ENCODE data around the gene PCNA.

Gene PCNA

DNA sequence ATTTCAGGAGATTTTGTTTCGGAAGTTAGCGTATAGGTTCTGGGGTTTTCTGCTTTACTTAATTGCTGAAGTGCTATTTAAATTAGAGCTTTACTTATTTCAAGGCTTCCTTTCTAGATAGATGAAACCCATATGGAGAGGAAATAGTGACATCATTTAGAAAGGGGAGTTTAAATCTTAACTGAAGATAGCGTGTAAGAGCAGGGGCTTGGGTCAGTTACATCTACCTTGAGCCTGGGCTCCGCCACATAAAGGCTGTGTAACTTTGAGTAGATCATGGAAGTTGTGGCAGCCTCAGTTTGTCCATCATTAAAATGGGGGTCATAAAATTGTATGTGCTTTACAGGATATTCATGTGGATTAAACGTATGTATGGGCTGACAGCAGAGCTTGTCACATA is 11.7 kb upstream of the PCNA start:
- no peaks in the 10 kb centered on the region for H3K9me3 ChIP-seq (ENCODE audit: control insufficient read depth, low read length)
- H3K4me1 ChIP-seq (ENCODE audit: control insufficient read depth, insufficient read depth, low read depth, low read length) = peaks cover 10% of the 10 kb centered on the region
- H3K14ac ChIP-seq (ENCODE audit: low read length in 2 of 2) = no peak overlapping the region
- no peak overlapping the region for H2BK5ac ChIP-seq (ENCODE audit: low read depth, low read length, poor library complexity, severe bottlenecking)
- H3K4ac ChIP-seq (ENCODE audit: low read depth in 1 of 2, low read length in 2 of 2) = no peak overlapping the region
- no peak overlapping the region for H2BK12ac ChIP-seq (ENCODE audit: low read length in 2 of 2)
- H4K91ac ChIP-seq (ENCODE audit: low read length) = no peak overlapping the region
- WGBS = 93% methylated on average over 4 of the region's 5 CpGs
- no peak overlapping the region for H3K23ac ChIP-seq (ENCODE audit: low read length in 2 of 2)
- no peak overlapping the region for H4K8ac ChIP-seq (ENCODE audit: low read length)
- no peak overlapping the region for H2AFZ ChIP-seq (ENCODE audit: low read depth, low read length)
- no peak overlapping the region for H3K4me2 ChIP-seq (ENCODE audit: low read length, poor library complexity, severe bottlenecking)
- H3K4me3 ChIP-seq (ENCODE audit: insufficient read depth in 1 of 2, low read depth in 1 of 2, low read length in 2 of 2) = no peak overlapping the region
- no peaks in the 10 kb centered on the region for H3K36me3 ChIP-seq (ENCODE audit: control insufficient read depth in 1 of 2, insufficient read depth in 2 of 2, low read depth in 1 of 2, low read length in 2 of 2)
- peaks cover 32% of the 10 kb centered on the region for H3K79me1 ChIP-seq (replicated peaks; ENCODE audit: low read length, poor library complexity, severe bottlenecking)
- H3K27ac ChIP-seq (ENCODE audit: low read length, poor library complexity, severe bottlenecking) = no peak overlapping the region
- no peak for DNase-seq
- no peak overlapping the region for H2BK15ac ChIP-seq (ENCODE audit: low read depth, poor library complexity, severe bottlenecking)
- H3K9ac ChIP-seq (ENCODE audit: low read length) = peak overlapping the region; percentile 56
- no peak overlapping the region for H2AK5ac ChIP-seq (ENCODE audit: low read length, severe bottlenecking)
- no peaks in the 10 kb centered on the region for H3K27me3 ChIP-seq (ENCODE audit: control insufficient read depth in 1 of 2, insufficient read depth in 1 of 2, low read length in 2 of 2)
- H2BK120ac ChIP-seq (ENCODE audit: low read depth, low read length) = no peak overlapping the region
- H3K18ac ChIP-seq (ENCODE audit: low read depth in 1 of 2, low read length in 2 of 2) = no peak overlapping the region

DNA sequence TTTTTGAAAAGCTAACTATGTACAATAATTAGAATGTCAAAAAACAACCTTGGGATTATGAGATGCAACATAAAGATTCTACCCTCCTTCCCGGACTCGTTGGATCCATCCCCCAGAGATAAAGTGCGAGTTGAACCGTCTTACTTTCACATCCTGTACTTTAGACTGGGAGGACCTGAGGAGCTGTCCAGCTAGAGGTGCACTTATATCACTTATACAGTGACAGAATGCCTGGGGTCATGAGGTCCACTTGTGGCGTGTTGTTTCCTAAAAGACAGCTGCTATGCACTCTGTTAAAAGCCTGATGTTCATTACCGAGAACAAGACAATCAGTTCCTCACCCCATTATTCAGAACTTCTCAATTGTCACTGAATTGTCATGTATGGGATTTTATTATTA is 9.1 kb upstream of the PCNA start:
- H4K8ac ChIP-seq (ENCODE audit: low read length) = no peak overlapping the region
- H3K36me3 ChIP-seq (ENCODE audit: control insufficient read depth in 1 of 2, insufficient read depth in 2 of 2, low read depth in 1 of 2, low read length in 2 of 2) = no peaks in the 10 kb centered on the region
- no peak overlapping the region for H2AK5ac ChIP-seq (ENCODE audit: low read length, severe bottlenecking)
- H3K9ac ChIP-seq (ENCODE audit: low read length) = peak overlapping the region; percentile 93
- no peak overlapping the region for H3K14ac ChIP-seq (ENCODE audit: low read length in 2 of 2)
- no peak overlapping the region for H3K27ac ChIP-seq (ENCODE audit: low read length, poor library complexity, severe bottlenecking)
- no peak overlapping the region for H2AFZ ChIP-seq (ENCODE audit: low read depth, low read length)
- H3K4me1 ChIP-seq (ENCODE audit: control insufficient read depth, insufficient read depth, low read depth, low read length) = peaks cover 6% of the 10 kb centered on the region
- no peak overlapping the region for H3K4me2 ChIP-seq (ENCODE audit: low read length, poor library complexity, severe bottlenecking)
- H3K23ac ChIP-seq (ENCODE audit: low read length in 2 of 2) = no peak overlapping the region
- no peak overlapping the region for H2BK12ac ChIP-seq (ENCODE audit: low read length in 2 of 2)
- H2BK120ac ChIP-seq (ENCODE audit: low read depth, low read length) = no peak overlapping the region
- peak; percentile 18 for DNase-seq
- H3K18ac ChIP-seq (ENCODE audit: low read depth in 1 of 2, low read length in 2 of 2) = no peak overlapping the region
- no peak overlapping the region for H3K4me3 ChIP-seq (ENCODE audit: insufficient read depth in 1 of 2, low read depth in 1 of 2, low read length in 2 of 2)
- no peaks in the 10 kb centered on the region for H3K9me3 ChIP-seq (ENCODE audit: control insufficient read depth, low read length)
- H3K27me3 ChIP-seq (ENCODE audit: control insufficient read depth in 1 of 2, insufficient read depth in 1 of 2, low read length in 2 of 2) = no peaks in the 10 kb centered on the region
- peaks cover 26% of the 10 kb centered on the region for H3K79me1 ChIP-seq (replicated peaks; ENCODE audit: low read length, poor library complexity, severe bottlenecking)
- no peak overlapping the region for H3K4ac ChIP-seq (ENCODE audit: low read depth in 1 of 2, low read length in 2 of 2)
- 85% methylated on average over 5 of the region's 6 CpGs for WGBS
- H2BK5ac ChIP-seq (ENCODE audit: low read depth, low read length, poor library complexity, severe bottlenecking) = no peak overlapping the region
- H4K91ac ChIP-seq (ENCODE audit: low read length) = no peak overlapping the region
- no peak overlapping the region for H2BK15ac ChIP-seq (ENCODE audit: low read depth, poor library complexity, severe bottlenecking)

DNA sequence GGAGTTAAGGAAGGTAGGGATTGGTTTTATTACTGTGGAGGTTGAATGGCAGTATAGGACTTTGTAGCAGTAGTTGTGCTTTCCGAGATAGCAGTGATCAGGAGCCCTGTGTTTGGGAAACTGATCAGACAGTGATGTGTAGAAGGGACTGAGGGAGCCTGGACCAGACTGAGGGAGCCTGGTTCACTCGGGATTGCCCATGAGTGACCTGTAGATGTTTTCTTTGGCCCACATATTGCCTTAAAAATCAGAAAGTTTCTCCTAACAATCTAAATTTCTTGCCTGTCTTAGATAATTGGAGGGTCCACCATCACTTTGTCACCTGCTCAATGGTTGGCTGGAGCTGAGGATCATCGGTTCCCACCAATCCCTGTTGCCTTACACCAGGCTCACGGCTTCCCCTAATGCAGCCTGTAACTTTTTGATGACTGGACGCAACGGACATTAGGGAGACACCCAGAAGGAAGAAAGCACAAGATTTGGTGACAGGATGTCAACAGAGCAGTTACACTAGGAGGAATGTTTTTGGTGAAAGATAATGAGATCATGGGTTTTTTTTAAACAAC is 8.2 kb upstream of the PCNA start:
- no peak overlapping the region for H4K91ac ChIP-seq (ENCODE audit: low read length)
- H2BK15ac ChIP-seq (ENCODE audit: low read depth, poor library complexity, severe bottlenecking) = no peak overlapping the region
- H3K4me2 ChIP-seq (ENCODE audit: low read length, poor library complexity, severe bottlenecking) = peak overlapping the region; percentile 74
- peak overlapping the region; percentile 88 to 97 for H3K4me3 ChIP-seq (ENCODE audit: insufficient read depth in 1 of 2, low read depth in 1 of 2, low read length in 2 of 2)
- no peak overlapping the region for H3K18ac ChIP-seq (ENCODE audit: low read depth in 1 of 2, low read length in 2 of 2)
- WGBS = 79% methylated on average over 5 of the region's 6 CpGs
- peak overlapping the region in 1 of 2 experiments; percentile 16 for H3K4ac ChIP-seq (ENCODE audit: low read depth in 1 of 2, low read length in 2 of 2)
- H3K79me1 ChIP-seq (replicated peaks; ENCODE audit: low read length, poor library complexity, severe bottlenecking) = peaks cover 24% of the 10 kb centered on the region
- no peak overlapping the region for H2AK5ac ChIP-seq (ENCODE audit: low read length, severe bottlenecking)
- peak; percentile 13 for DNase-seq
- H3K36me3 ChIP-seq (ENCODE audit: control insufficient read depth in 1 of 2, insufficient read depth in 2 of 2, low read depth in 1 of 2, low read length in 2 of 2) = peaks cover 0 to 2% of the 10 kb centered on the region in 2 experiments
- H4K8ac ChIP-seq (ENCODE audit: low read length) = peak overlapping the region; percentile 80
- H3K23ac ChIP-seq (ENCODE audit: low read length in 2 of 2) = no peak overlapping the region
- peak overlapping the region; percentile 19 for H2BK120ac ChIP-seq (ENCODE audit: low read depth, low read length)
- H3K14ac ChIP-seq (ENCODE audit: low read length in 2 of 2) = no peak overlapping the region
- no peaks in the 10 kb centered on the region for H3K27me3 ChIP-seq (ENCODE audit: control insufficient read depth in 1 of 2, insufficient read depth in 1 of 2, low read length in 2 of 2)
- peak overlapping the region; percentile 30 for H3K27ac ChIP-seq (ENCODE audit: low read length, poor library complexity, severe bottlenecking)
- H3K4me1 ChIP-seq (ENCODE audit: control insufficient read depth, insufficient read depth, low read depth, low read length) = peaks cover 6% of the 10 kb centered on the region
- no peak overlapping the region for H2AFZ ChIP-seq (ENCODE audit: low read depth, low read length)
- H2BK5ac ChIP-seq (ENCODE audit: low read depth, low read length, poor library complexity, severe bottlenecking) = no peak overlapping the region
- H2BK12ac ChIP-seq (ENCODE audit: low read length in 2 of 2) = no peak overlapping the region
- peak overlapping the region; percentile 93 for H3K9ac ChIP-seq (ENCODE audit: low read length)
- no peaks in the 10 kb centered on the region for H3K9me3 ChIP-seq (ENCODE audit: control insufficient read depth, low read length)

DNA sequence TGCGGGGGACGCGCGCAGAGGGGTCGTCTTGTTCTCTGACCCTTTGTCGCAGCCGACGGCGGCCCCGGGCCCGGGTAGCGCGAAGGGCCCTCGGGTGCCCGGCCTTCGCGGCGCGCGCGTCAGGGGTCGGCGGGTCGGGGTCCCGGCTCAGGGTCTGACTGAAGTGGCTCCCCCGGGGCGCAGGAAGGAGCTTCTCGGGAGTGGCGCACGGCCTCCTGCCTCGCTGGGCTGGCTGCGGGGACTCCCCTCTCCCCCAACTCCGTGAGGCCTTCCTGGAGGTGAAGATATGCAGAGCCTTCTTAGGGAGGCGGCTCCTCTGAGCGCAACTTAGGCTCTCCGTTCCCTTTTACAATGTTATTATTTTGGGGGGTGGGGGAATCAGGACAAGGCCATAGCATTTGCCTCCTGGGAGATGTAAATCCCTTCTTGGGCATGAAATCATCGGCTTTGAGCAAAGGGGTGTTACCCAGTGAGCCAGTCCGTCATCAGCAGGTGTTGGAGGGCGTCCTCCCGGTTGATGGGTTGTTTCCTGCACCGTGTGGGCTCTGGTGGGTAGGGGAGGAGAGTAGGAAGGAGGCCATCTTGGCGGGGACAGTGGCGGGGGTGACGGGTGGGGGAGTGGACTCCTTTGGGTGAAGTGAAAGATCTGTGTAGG is 7.6 kb upstream of the PCNA start:
- Histone ChIP-seq H4K8ac (ENCODE audit: low read length) (peak overlapping the region; percentile 71), H2AK5ac (ENCODE audit: low read length, severe bottlenecking) (no peak overlapping the region), H4K91ac (ENCODE audit: low read length) (peak overlapping the region; percentile 52), H3K4me2 (ENCODE audit: low read length, poor library complexity, severe bottlenecking) (peak overlapping the region; percentile 74), H3K27ac (ENCODE audit: low read length, poor library complexity, severe bottlenecking) (peak overlapping the region; percentile 43), H3K27me3 (ENCODE audit: control insufficient read depth in 1 of 2, insufficient read depth in 1 of 2, low read length in 2 of 2) (no peaks in the 10 kb centered on the region), H3K18ac (ENCODE audit: low read depth in 1 of 2, low read length in 2 of 2) (peak overlapping the region; percentile 82 to 98), H2BK5ac (ENCODE audit: low read depth, low read length, poor library complexity, severe bottlenecking) (no peak overlapping the region), H3K9ac (ENCODE audit: low read length) (peak overlapping the region; percentile 93), H2BK120ac (ENCODE audit: low read depth, low read length) (peak overlapping the region; percentile 21), H3K9me3 (ENCODE audit: control insufficient read depth, low read length) (no peaks in the 10 kb centered on the region), H3K14ac (ENCODE audit: low read length in 2 of 2) (peak overlapping the region in 1 of 2 experiments; percentile 100), H2BK12ac (ENCODE audit: low read length in 2 of 2) (peak overlapping the region in 1 of 2 experiments; percentile 77), H3K36me3 (ENCODE audit: control insufficient read depth in 1 of 2, insufficient read depth in 2 of 2, low read depth in 1 of 2, low read length in 2 of 2) (peaks cover 0 to 4% of the 10 kb centered on the region in 2 experiments), H3K4me3 (ENCODE audit: insufficient read depth in 1 of 2, low read depth in 1 of 2, low read length in 2 of 2) (peak overlapping the region; percentile 88 to 97), H3K4me1 (ENCODE audit: control insufficient read depth, insufficient read depth, low read depth, low read length) (peaks cover 6% of the 10 kb centered on the region), H3K23ac (ENCODE audit: low read length in 2 of 2) (peak overlapping the region in 1 of 2 experiments; percentile 86), H3K79me1 (replicated peaks; ENCODE audit: low read length, poor library complexity, severe bottlenecking) (peaks cover 22% of the 10 kb centered on the region), H2AFZ (ENCODE audit: low read depth, low read length) (peak overlapping the region; percentile 99), H2BK15ac (ENCODE audit: low read depth, poor library complexity, severe bottlenecking) (peak overlapping the region; percentile 75), H3K4ac (ENCODE audit: low read depth in 1 of 2, low read length in 2 of 2) (peak overlapping the region; percentile 12 to 80)
- DNase-seq = peak; percentile 66
- WGBS = under 1% methylated on average over 39 of the region's 44 CpGs
